ENCODE data around the gene BABAM2.

DNA sequence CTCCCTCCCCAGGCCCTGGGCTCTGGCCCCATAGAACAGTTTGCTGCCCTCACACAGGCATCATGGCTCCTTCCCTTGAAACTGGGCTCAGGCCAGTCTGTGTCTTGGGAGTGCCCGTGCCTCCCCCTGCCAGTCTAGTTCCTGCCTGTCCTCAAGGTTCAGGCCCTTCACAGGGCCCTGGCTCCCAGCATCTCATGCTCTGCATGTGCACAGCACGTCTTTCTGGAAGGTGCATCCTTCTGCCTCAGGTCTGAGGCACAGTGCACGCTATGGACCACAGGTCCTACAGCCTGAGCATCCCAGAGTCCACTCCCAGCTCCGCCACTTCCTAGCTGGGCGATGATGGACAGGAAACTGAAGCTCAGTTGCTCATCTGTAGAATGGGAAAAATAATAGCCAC is 466.5 kb downstream of the BABAM2 start:
- TF ChIP-seq, protein P1, sequence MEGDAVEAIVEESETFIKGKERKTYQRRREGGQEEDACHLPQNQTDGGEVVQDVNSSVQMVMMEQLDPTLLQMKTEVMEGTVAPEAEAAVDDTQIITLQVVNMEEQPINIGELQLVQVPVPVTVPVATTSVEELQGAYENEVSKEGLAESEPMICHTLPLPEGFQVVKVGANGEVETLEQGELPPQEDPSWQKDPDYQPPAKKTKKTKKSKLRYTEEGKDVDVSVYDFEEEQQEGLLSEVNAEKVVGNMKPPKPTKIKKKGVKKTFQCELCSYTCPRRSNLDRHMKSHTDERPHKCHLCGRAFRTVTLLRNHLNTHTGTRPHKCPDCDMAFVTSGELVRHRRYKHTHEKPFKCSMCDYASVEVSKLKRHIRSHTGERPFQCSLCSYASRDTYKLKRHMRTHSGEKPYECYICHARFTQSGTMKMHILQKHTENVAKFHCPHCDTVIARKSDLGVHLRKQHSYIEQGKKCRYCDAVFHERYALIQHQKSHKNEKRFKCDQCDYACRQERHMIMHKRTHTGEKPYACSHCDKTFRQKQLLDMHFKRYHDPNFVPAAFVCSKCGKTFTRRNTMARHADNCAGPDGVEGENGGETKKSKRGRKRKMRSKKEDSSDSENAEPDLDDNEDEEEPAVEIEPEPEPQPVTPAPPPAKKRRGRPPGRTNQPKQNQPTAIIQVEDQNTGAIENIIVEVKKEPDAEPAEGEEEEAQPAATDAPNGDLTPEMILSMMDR (IDR thresholded peaks at IDR 0.05; ENCODE audit: low read depth, low read length): no peak
- TF ChIP-seq, protein P2, sequence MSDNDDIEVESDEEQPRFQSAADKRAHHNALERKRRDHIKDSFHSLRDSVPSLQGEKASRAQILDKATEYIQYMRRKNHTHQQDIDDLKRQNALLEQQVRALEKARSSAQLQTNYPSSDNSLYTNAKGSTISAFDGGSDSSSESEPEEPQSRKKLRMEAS (IDR thresholded peaks at IDR 0.05; ENCODE audit: low read depth, low read length): no peak
